OCI-LY3 (cell line): ENCODE results near the gene CALHM3.

ENCODE experiments used
- H2AFZ ChIP-seq: fragments of 200-600, 300-600 bp; shearing (Covaris generic); 2 replicates; pipeline ENCODE4 v1.6.0; 2014; ENCODE audit warnings: antibody characterized with exemption, low read depth, low read length
- H3K27ac ChIP-seq: fragments of 200-600, 300-600 bp; sonication (generic); 2 replicates; pipeline ENCODE4 v1.5.1; 2014; ENCODE audit warnings: mild to moderate bottlenecking, low read length, moderate library complexity, mixed read lengths
- H3K27me3 ChIP-seq: fragments of 200-600, 300-600 bp; sonication (generic); 2 replicates; pipeline ENCODE4 v1.6.1; 2014; ENCODE audit warnings: low read depth, low read length, mixed read lengths
- H3K36me3 ChIP-seq: fragments of 200-600, 300-600 bp; sonication (generic); replicated peaks from 2 replicates; pipeline ENCODE3; 2014; ENCODE audit warnings: low read depth, low read length, mixed read lengths
- H3K4me1 ChIP-seq: fragments of 300-600, 200-600 bp; sonication (generic); 2 replicates; pipeline ENCODE4 v1.6.1; 2014; ENCODE audit warnings: low read length, mixed read lengths
- H3K4me2 ChIP-seq: fragments of 200-600, 300-600 bp; sonication (generic); 2 replicates; pipeline ENCODE4 v1.6.1; 2014; ENCODE audit warnings: low read length, mixed read lengths
- H3K4me3 ChIP-seq: fragments of 300-600, 200-600 bp; sonication (generic); 2 replicates; pipeline ENCODE4 v1.5.1; 2014; ENCODE audit warnings: antibody characterized with exemption, mild to moderate bottlenecking, low read length, moderate library complexity
- H3K79me2 ChIP-seq: fragments of 300-600, 200-600 bp; shearing (Covaris generic); 2 replicates; pipeline ENCODE4 v1.6.1; 2014; ENCODE audit warnings: mild to moderate bottlenecking, low read length, mixed read lengths
- H3K9ac ChIP-seq: fragments of 300-600, 200-600 bp; shearing (Covaris generic); 2 replicates; pipeline ENCODE4 v1.6.0; 2014; ENCODE audit warnings: mild to moderate bottlenecking, low read length, moderate library complexity
- H3K9me3 ChIP-seq: fragments of 200-600, 300-600 bp; shearing (Covaris generic); 2 replicates; pipeline ENCODE4 v1.6.1; 2014; ENCODE audit warnings: low read length, mixed read lengths; ENCODE audit not compliant: insufficient read depth
- H4K20me1 ChIP-seq: fragments of 200-600, 300-600 bp; sonication (generic); 2 replicates; pipeline ENCODE4 v1.6.1; 2016; ENCODE audit warnings: low read length, mixed read lengths; ENCODE audit not compliant: insufficient read depth
- CTCF ChIP-seq: fragments of 200-600, 300-600 bp; sonication (generic); IDR thresholded peaks from 2 replicates; pipeline ENCODE4 v1.5.1; 2014; ENCODE audit warnings: antibody characterized with exemption, low read length, low read depth
- EZH2phosphoT487 ChIP-seq: fragments of 200-600 bp; shearing (Covaris generic); IDR thresholded peaks from 2 replicates; pipeline ENCODE4 v1.6.1; 2018; ENCODE audit warnings: antibody characterized with exemption, mixed run types, low read depth

CALHM3 gene

DNA sequence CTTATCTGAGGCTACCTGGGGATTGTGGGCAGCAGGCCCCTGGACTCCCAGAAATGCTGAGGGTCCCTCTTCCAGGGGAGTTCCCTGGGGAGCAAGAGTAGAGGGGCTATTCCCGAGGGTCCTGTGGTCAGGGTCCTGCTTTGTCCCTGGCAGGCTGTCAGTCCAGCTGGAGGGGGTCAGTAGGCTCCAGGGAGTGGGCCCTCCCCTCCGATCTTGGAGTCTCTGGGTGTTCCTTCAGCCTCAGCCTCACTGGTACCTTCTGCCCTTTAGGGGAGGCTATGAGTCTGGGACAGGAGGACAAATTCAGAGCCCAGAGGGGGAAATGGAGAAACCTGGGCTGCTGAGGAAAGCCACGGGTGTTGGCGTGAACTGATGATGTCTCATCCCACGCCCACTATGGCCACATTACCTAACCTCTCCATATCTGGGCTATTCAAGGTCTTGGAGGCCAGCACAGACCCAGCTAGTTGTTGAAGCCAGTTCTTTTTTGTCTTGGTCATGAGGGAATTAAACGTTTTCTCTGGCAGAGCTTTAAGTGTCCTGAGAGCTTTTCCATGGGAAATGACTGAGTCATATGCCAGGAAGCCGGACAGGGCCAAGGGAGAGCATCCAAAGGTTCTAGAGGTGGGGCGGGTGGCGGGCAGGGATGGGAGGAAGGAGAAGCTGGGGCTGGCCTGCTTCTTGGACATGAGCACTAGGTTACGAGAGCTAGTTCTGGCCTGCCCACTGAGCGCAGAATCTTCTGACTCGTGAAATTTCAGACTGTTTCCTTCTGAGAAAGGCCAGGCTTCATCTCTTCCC is 33.1 kb downstream of the CALHM3 start:
- Histone ChIP-seq H3K79me2 (no peaks in the 10 kb centered on the region), H3K4me3 (no peak overlapping the region), H3K9ac (no peak overlapping the region), H3K4me1 (no peaks in the 10 kb centered on the region), H3K27me3 (no peaks in the 10 kb centered on the region), H3K4me2 (no peak overlapping the region), H3K36me3 (peaks cover 20% of the 10 kb centered on the region), H2AFZ (no peak overlapping the region), H3K27ac (no peak overlapping the region), H4K20me1 (no peaks in the 10 kb centered on the region), H3K9me3 (no peaks in the 10 kb centered on the region)
- TF ChIP-seq CTCF (no peak), EZH2phosphoT487 (no peak)

DNA sequence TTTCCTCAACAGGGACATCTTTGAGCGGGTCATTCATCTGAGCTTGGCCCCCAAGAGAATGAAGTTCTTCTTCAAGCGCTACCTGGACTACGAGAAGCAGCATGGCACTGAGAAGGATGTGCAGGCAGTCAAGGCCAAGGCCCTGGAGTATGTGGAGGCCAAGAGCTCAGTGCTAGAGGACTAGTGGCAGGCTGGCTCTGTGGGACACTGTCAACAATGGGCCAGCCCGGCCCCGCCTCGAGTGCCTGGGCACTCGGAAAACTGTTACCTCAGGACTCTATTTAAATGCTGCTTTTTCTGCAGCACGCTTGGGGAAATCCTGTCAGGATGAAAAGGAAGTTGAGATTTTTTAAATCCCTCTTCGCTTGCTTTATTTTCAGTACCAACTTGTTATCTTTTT is 33.7 kb downstream of the CALHM3 start:
- Histone ChIP-seq H3K9me3 (no peaks in the 10 kb centered on the region), H3K27me3 (no peaks in the 10 kb centered on the region), H3K4me2 (no peak overlapping the region), H3K36me3 (peaks cover 20% of the 10 kb centered on the region), H3K4me1 (no peaks in the 10 kb centered on the region), H4K20me1 (no peaks in the 10 kb centered on the region), H3K27ac (no peak overlapping the region), H3K9ac (no peak overlapping the region), H3K4me3 (no peak overlapping the region), H2AFZ (no peak overlapping the region), H3K79me2 (no peaks in the 10 kb centered on the region)
- TF ChIP-seq CTCF (no peak), EZH2phosphoT487 (no peak)

DNA sequence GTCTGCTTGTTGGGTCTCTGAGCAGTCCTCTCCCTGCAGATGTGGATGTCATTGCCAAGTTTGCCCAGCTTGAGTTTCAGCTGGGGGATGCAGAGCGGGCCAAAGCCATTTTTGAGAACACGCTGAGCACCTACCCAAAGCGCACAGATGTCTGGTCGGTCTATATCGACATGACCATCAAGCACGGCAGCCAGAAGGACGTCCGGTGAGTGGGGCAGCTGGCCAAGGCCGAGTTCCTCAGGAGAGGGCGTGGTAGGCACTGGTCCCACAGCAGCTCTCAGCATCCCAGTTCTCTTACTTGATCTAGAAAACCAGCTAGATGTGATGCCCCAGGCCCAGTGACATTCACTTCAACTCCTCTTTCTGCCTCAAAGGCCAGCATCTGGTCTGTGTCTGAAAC is 34.6 kb downstream of the CALHM3 start:
- no peak overlapping the region for H3K4me3 ChIP-seq
- TF ChIP-seq EZH2phosphoT487 (no peak), CTCF (no peak)
- no peak overlapping the region for H3K9ac ChIP-seq
- H3K27ac ChIP-seq: no peak overlapping the region
- H3K27me3 ChIP-seq: no peaks in the 10 kb centered on the region
- H3K4me1 ChIP-seq: no peaks in the 10 kb centered on the region
- H3K9me3 ChIP-seq: no peaks in the 10 kb centered on the region
- H3K4me2 ChIP-seq: no peak overlapping the region
- no peaks in the 10 kb centered on the region for H3K79me2 ChIP-seq
- no peak overlapping the region for H2AFZ ChIP-seq
- H3K36me3 ChIP-seq: peaks cover 20% of the 10 kb centered on the region
- no peaks in the 10 kb centered on the region for H4K20me1 ChIP-seq

- Histone ChIP-seq H3K4me3 (no peak overlapping the region), H3K27ac (no peak overlapping the region), H4K20me1 (no peaks in the 10 kb centered on the region), H3K9ac (no peak overlapping the region), H3K9me3 (no peaks in the 10 kb centered on the region), H3K4me2 (no peak overlapping the region), H3K36me3 (peaks cover 20% of the 10 kb centered on the region), H3K27me3 (no peaks in the 10 kb centered on the region), H2AFZ (no peak overlapping the region), H3K79me2 (no peaks in the 10 kb centered on the region), H3K4me1 (no peaks in the 10 kb centered on the region)
- no peak for TF ChIP-seq CTCF
- no peak for TF ChIP-seq EZH2phosphoT487
Measured at GRCh38 chr10:103443475-103444185, 35.4 kb downstream of the CALHM3 start.
